NB4 (cell line): ENCODE results near the gene KRT3.

Experiments
- POLR2A ChIP-seq: IDR thresholded peaks from 2 replicates; pipeline ENCODE4 v1.6.1; 2011; ENCODE audit warnings: mild to moderate bottlenecking; ENCODE audit not compliant: insufficient read length; ENCODE audit errors: extremely low read depth
- TF ChIP-seq, protein P1 (sequence below): IDR thresholded peaks from one replicate; pipeline ENCODE4 v1.5.1; 2012; ENCODE audit warnings: low read depth, low read length
- TF ChIP-seq, protein P2 (sequence below): IDR thresholded peaks from 2 replicates; pipeline ENCODE4 v1.6.1; 2011; ENCODE audit warnings: low read depth, low read length

DNA sequence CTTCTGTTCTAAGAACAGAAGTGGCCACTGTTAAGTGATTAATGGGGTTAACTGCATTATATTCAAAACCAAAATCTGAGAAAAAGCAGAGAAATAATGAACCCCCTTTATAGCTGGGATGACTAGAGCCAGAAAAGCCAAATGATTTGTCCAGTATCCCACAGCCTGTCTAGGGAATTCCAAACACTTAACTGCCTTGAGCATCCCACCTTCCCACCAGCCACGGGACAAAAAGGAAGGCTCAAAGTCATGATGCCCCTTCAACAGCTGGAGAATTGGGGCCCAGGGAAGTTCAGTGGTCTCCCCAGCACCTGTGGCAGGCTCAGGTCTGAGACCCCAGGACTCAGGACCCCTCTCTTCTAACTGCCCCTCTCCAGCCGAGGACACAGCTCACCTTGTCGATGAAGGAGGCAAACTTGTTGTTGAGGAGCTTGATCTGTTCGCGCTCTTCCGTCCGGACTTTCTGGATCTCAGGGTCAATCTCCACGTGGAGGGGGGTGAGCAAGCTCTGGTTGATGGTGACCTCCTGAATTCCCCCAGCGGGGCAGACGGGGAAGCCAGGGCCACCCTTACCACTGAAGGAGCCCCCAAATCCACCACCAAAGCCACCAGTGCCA, 17.4 kb upstream of the KRT3 start:
- TF ChIP-seq, protein P1, sequence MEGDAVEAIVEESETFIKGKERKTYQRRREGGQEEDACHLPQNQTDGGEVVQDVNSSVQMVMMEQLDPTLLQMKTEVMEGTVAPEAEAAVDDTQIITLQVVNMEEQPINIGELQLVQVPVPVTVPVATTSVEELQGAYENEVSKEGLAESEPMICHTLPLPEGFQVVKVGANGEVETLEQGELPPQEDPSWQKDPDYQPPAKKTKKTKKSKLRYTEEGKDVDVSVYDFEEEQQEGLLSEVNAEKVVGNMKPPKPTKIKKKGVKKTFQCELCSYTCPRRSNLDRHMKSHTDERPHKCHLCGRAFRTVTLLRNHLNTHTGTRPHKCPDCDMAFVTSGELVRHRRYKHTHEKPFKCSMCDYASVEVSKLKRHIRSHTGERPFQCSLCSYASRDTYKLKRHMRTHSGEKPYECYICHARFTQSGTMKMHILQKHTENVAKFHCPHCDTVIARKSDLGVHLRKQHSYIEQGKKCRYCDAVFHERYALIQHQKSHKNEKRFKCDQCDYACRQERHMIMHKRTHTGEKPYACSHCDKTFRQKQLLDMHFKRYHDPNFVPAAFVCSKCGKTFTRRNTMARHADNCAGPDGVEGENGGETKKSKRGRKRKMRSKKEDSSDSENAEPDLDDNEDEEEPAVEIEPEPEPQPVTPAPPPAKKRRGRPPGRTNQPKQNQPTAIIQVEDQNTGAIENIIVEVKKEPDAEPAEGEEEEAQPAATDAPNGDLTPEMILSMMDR = no peak
- TF ChIP-seq, protein P2, sequence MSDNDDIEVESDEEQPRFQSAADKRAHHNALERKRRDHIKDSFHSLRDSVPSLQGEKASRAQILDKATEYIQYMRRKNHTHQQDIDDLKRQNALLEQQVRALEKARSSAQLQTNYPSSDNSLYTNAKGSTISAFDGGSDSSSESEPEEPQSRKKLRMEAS = no peak
- TF ChIP-seq POLR2A = no peak
